Measurements from ENCODE around the gene HOXB2. TPM values are rescaled to one million over a fixed set of nuclear protein-coding genes. Genes with fewer than 3 reads are reported as not detected.
"Not testable (repeated sequence)": the region's sequence is repeated elsewhere in the genome, so short reads cannot be mapped to it uniquely, and the experiment has no call there.

Gene HOXB2
- total and polyA plus RNA-seq, 7 experiments from 2014 or later: 3.4 to 46.9 (median 23.1) TPM

DNA sequence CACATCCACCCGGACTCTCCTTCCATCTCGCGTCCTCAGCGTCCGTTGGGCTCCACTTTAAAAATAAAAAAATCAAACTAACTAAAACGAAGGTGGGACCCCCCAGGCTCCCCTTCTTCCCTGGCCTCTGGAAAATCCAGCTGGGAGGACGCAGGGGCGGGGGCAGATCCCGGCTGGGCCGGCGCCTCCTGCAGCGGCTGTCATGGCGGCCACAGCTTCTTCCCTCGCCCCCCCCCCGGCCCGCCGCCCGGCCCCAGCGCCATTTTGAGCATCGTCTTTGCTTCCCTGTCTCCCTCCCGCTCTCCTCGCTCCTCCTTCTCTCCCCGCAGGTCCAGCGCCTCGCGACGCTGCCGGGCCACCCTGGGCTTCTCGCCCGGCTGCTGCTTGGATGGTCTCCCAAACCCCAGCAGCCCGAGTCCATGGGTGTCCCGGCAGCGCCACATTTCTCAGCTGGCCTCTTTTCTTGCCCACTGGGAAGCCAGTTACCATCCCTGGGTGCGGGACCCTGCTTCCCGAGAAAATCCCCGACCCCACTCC, 3.3 kb downstream of the HOXB2 start:
- POLR2A ChIA-PET: interaction anchor here (0.7 to 3.2 kb wide), 13 partner anchors 9 to 495 kb away, joined by 3 to 20 read pairs (median 4); no protein-coding TSS in a partner anchor
- Histone ChIP-seq H3K27ac (ENCODE audit: low read depth, low read length) (peak overlapping the region; percentile 90), H3K4me1 (ENCODE audit: control insufficient read depth in 2 of 2, insufficient read depth in 2 of 2, low read length in 2 of 2) (peaks cover 0 to 19% of the 10 kb centered on the region in 2 donors), H3K9me3 (ENCODE audit: control insufficient read depth in 2 of 3, low read length in 3 of 3) (no peaks in the 10 kb centered on the region), H3K4me3 (ENCODE audit: low read length) (peak overlapping the region; percentile 78), H3K27me3 (ENCODE audit: control insufficient read depth in 2 of 2, insufficient read depth in 2 of 2, low read length in 2 of 2) (no peaks in the 10 kb centered on the region), H3K36me3 (ENCODE audit: control insufficient read depth in 2 of 3, insufficient read depth in 3 of 3, low read length in 3 of 3) (peaks cover 0 to 5% (median 0%) of the 10 kb centered on the region in 3 experiments)
- ATAC-seq (peak; percentile 54), DNase-seq (peak in 8 of 9 donors; percentile 34 to 59 (median 52))
- peaks cover 0 to 27% (median 11%) of the 10 kb centered on the region in 5 donors for H3K27me3 Mint-ChIP-seq
- peak overlapping the region; percentile 91 to 100 (median 98) for H3K4me3 Mint-ChIP-seq
- intact Hi-C loops (cut with micrococcal nuclease): loop anchor here (2.0 to 10.0 kb wide), 6 partner anchors 29 to 353 kb away; partner anchors contain the start of gene ATP5MC1 (in 1 of the 2)
- no peaks in the 10 kb centered on the region for H3K9me3 Mint-ChIP-seq
- CTCF ChIA-PET: interaction anchor here (0.5 kb wide), 1 partner anchor 187 kb away, joined by 3 read pairs; no protein-coding TSS in a partner anchor
- peaks cover 20 to 56% (median 41%) of the 10 kb centered on the region in 7 donors for H3K4me1 Mint-ChIP-seq
- peaks cover 0 to 24% (median 8%) of the 10 kb centered on the region in 5 donors for H3K36me3 Mint-ChIP-seq
- H3K27ac Mint-ChIP-seq: peak overlapping the region; percentile 95 to 100 (median 99)

DNA sequence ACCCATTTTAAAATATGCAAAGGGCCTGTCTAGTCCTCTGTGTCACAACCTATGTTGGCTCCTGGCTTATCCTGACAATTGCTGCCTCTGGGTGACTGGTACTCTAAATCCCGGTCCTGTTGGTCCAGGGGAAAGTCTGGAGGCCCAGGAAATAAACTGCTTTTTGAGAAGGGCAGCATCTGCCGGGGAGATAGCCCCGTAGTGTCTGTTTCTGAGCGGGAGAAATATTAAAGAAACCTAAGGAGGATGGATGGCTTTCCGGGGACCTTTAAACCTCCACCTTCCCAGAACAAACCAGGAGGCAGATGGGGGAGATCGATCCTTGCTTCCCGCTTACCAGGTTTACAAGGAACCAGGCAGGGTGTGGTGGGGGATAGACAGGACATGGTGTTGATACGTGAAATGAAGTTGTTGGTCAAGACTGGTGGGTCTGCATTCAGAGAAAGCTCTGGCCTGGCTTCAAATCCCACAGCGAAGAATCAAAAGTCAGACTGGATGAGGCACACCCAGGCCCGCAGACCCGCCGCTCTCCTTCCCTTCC, 3.8 kb downstream of the HOXB2 start:
- H3K9me3 Mint-ChIP-seq: no peaks in the 10 kb centered on the region
- POLR2A ChIA-PET: interaction anchor here (0.7 to 3.2 kb wide), 19 partner anchors 8 to 494 kb away, joined by 3 to 20 read pairs (median 4); no protein-coding TSS in a partner anchor
- H3K27ac ChIP-seq (ENCODE audit: low read depth, low read length): peak overlapping the region; percentile 90
- H3K4me3 ChIP-seq (ENCODE audit: low read length): peak overlapping the region; percentile 78
- peaks cover 0 to 28% (median 11%) of the 10 kb centered on the region in 5 donors for H3K27me3 Mint-ChIP-seq
- H3K27me3 ChIP-seq (ENCODE audit: control insufficient read depth in 2 of 2, insufficient read depth in 2 of 2, low read length in 2 of 2): no peaks in the 10 kb centered on the region
- H3K36me3 Mint-ChIP-seq: peaks cover 0 to 24% (median 8%) of the 10 kb centered on the region in 5 donors
- peaks cover 20 to 50% (median 35%) of the 10 kb centered on the region in 7 donors for H3K4me1 Mint-ChIP-seq
- H3K9me3 ChIP-seq (ENCODE audit: control insufficient read depth in 2 of 3, low read length in 3 of 3): no peaks in the 10 kb centered on the region
- peaks cover 0 to 5% (median 0%) of the 10 kb centered on the region in 3 experiments for H3K36me3 ChIP-seq (ENCODE audit: control insufficient read depth in 2 of 3, insufficient read depth in 3 of 3, low read length in 3 of 3)
- no peak for DNase-seq
- CTCF ChIA-PET: interaction anchor here (1.0 to 1.2 kb wide), 3 partner anchors 11 to 52 kb away, joined by 3 read pairs; no protein-coding TSS in a partner anchor
- no peak for ATAC-seq
- intact Hi-C loops (cut with micrococcal nuclease): loop anchor here (5.0 to 10.0 kb wide), 5 partner anchors 49 to 354 kb away; partner anchors contain the start of gene ATP5MC1 (in 1 of the 2)
- peak overlapping the region; percentile 95 to 100 (median 99) for H3K27ac Mint-ChIP-seq
- H3K4me1 ChIP-seq (ENCODE audit: control insufficient read depth in 2 of 2, insufficient read depth in 2 of 2, low read length in 2 of 2): peaks cover 0 to 13% of the 10 kb centered on the region in 2 donors
- peak overlapping the region; percentile 91 to 100 (median 98) for H3K4me3 Mint-ChIP-seq

DNA sequence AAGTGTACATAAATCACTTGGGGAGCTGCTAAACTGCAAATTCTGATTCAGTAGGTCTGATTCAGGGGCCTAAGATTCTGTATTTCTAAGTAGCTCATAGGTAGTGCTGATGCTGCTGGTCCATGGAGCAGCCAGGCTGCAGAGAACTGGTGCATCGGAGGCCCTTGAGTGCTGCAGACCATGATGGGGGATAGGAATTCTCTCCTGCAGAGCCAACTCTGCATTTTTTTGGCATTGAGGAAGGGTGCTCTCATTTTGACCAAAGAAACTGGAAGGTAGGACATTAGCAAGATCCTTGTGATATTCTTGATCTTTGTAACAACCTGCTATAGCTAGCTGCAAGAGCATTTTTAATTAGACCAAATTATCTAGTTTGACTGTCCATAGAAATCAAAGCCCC, 4.7 kb downstream of the HOXB2 start:
- CTCF ChIA-PET: interaction anchor here (0.6 to 1.2 kb wide), 5 partner anchors 12 to 297 kb away, joined by 3 read pairs; no protein-coding TSS in a partner anchor

DNA sequence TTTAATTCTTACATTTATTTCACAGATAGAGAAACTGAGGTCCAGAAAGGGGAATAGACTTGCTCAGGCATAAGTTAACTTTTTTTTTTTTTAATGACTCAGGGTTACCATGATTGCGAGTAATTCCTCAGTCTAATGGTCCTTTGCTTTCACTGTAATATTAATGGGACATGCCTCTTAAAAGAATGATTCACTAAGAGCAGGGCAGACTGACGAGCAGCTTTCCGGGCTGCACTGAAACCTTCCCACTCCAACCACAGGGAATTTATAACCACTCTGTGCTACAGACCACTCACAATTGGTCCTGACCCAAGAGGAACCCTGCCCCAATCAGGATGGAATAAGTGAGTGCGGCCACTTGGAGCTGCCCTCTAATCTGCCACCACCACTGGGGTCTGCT, 5.7 kb downstream of the HOXB2 start:
- ATAC-seq (no peak), DNase-seq (no peak)
- ChIA-PET POLR2A (interaction anchor here (0.6 to 3.0 kb wide), 4 partner anchors 10 to 28 kb away, joined by 3 to 12 read pairs (median 6); no protein-coding TSS in a partner anchor), CTCF (no interaction called here)
- Histone ChIP-seq H3K9me3 (ENCODE audit: control insufficient read depth in 2 of 3, low read length in 3 of 3) (no peaks in the 10 kb centered on the region), H3K27ac (ENCODE audit: low read depth, low read length) (no peak overlapping the region), H3K4me3 (ENCODE audit: low read length) (no peak overlapping the region), H3K27me3 (ENCODE audit: control insufficient read depth in 2 of 2, insufficient read depth in 2 of 2, low read length in 2 of 2) (no peaks in the 10 kb centered on the region), H3K36me3 (ENCODE audit: control insufficient read depth in 2 of 3, insufficient read depth in 3 of 3, low read length in 3 of 3) (peaks cover 0 to 5% (median 0%) of the 10 kb centered on the region in 3 experiments), H3K4me1 (ENCODE audit: control insufficient read depth in 2 of 2, insufficient read depth in 2 of 2, low read length in 2 of 2) (peaks cover 0 to 8% of the 10 kb centered on the region in 2 donors)
- Mint-ChIP-seq H3K9me3 (no peaks in the 10 kb centered on the region), H3K27ac (peak overlapping the region in 2 of 9 donors; percentile 45 to 77), H3K36me3 (peaks cover 0 to 22% (median 8%) of the 10 kb centered on the region in 5 donors), H3K27me3 (peaks cover 0 to 27% (median 14%) of the 10 kb centered on the region in 5 donors), H3K4me1 (peaks cover 19 to 34% (median 22%) of the 10 kb centered on the region in 7 donors), H3K4me3 (peak overlapping the region in 1 of 10 donors; percentile 67)
- intact Hi-C loops (cut with micrococcal nuclease): no loop called here

More for the DNA sequence above, 4.7 kb downstream of the HOXB2 start:
- H3K27ac ChIP-seq (ENCODE audit: low read depth, low read length): peak overlapping the region; percentile 90
- no peaks in the 10 kb centered on the region for H3K9me3 ChIP-seq (ENCODE audit: control insufficient read depth in 2 of 3, low read length in 3 of 3)
- POLR2A ChIA-PET: interaction anchor here (0.8 to 3.2 kb wide), 12 partner anchors 9 to 188 kb away, joined by 3 to 20 read pairs (median 4); no protein-coding TSS in a partner anchor
- no peak for DNase-seq
- H3K27me3 ChIP-seq (ENCODE audit: control insufficient read depth in 2 of 2, insufficient read depth in 2 of 2, low read length in 2 of 2): no peaks in the 10 kb centered on the region
- Mint-ChIP-seq H3K4me3 (peak overlapping the region in 9 of 10 donors; percentile 47 to 73 (median 67)), H3K27ac (peak overlapping the region; percentile 32 to 99 (median 77)), H3K36me3 (peaks cover 0 to 24% (median 8%) of the 10 kb centered on the region in 5 donors), H3K4me1 (peaks cover 20 to 41% (median 26%) of the 10 kb centered on the region in 7 donors), H3K27me3 (peaks cover 0 to 28% (median 11%) of the 10 kb centered on the region in 5 donors), H3K9me3 (no peaks in the 10 kb centered on the region)
- peaks cover 0 to 5% (median 0%) of the 10 kb centered on the region in 3 experiments for H3K36me3 ChIP-seq (ENCODE audit: control insufficient read depth in 2 of 3, insufficient read depth in 3 of 3, low read length in 3 of 3)
- peaks cover 0 to 8% of the 10 kb centered on the region in 2 donors for H3K4me1 ChIP-seq (ENCODE audit: control insufficient read depth in 2 of 2, insufficient read depth in 2 of 2, low read length in 2 of 2)
- no peak overlapping the region for H3K4me3 ChIP-seq (ENCODE audit: low read length)
- intact Hi-C loops (cut with micrococcal nuclease): loop anchor here (5.0 to 10.0 kb wide), 5 partner anchors 48 to 355 kb away; partner anchors contain the start of gene ATP5MC1 (in 1 of the 2)
- ATAC-seq: no peak

DNA sequence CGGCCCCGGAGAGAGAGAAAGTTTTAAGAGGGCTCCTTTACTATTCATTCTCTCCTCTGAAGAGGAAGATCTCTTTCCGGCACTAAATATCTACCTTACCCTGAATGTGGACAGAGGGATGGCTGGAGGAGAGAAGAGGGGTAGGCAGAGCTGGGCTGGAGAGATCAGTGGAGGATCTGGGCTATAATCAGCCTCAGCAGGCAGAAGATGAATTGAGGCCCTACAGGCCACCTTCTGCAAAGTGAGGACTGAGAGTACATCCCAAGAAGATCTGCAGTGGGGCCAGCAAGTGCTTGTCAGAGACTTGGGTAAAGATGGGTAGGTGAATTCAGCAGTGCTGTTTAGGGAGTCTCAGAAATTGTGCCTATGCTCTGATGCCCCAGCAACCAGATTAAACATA, 7.6 kb downstream of the HOXB2 start:
- intact Hi-C loops (cut with micrococcal nuclease): no loop called here
- no peak for DNase-seq
- H3K36me3 ChIP-seq (ENCODE audit: control insufficient read depth in 2 of 3, insufficient read depth in 3 of 3, low read length in 3 of 3): no peaks in the 10 kb centered on the region
- peaks cover 0 to 8% of the 10 kb centered on the region in 2 donors for H3K4me1 ChIP-seq (ENCODE audit: control insufficient read depth in 2 of 2, insufficient read depth in 2 of 2, low read length in 2 of 2)
- Mint-ChIP-seq H3K27me3 (peaks cover 0 to 15% (median 12%) of the 10 kb centered on the region in 5 donors), H3K9me3 (no peaks in the 10 kb centered on the region), H3K36me3 (peaks cover 0 to 12% (median 0%) of the 10 kb centered on the region in 5 donors), H3K4me3 (no peak overlapping the region), H3K27ac (peak overlapping the region in 2 of 9 donors; percentile 11 to 18), H3K4me1 (peaks cover 7 to 26% (median 18%) of the 10 kb centered on the region in 7 donors)
- ATAC-seq: no peak
- ChIA-PET POLR2A (no interaction called here), CTCF (interaction anchor here (1.3 kb wide), 1 partner anchor 10 kb away, joined by 3 read pairs; no protein-coding TSS in a partner anchor)
- H3K9me3 ChIP-seq (ENCODE audit: control insufficient read depth in 2 of 3, low read length in 3 of 3): no peaks in the 10 kb centered on the region
- no peaks in the 10 kb centered on the region for H3K27me3 ChIP-seq (ENCODE audit: control insufficient read depth in 2 of 2, insufficient read depth in 2 of 2, low read length in 2 of 2)
- H3K4me3 ChIP-seq (ENCODE audit: low read length): no peak overlapping the region
- no peak overlapping the region for H3K27ac ChIP-seq (ENCODE audit: low read depth, low read length)

DNA sequence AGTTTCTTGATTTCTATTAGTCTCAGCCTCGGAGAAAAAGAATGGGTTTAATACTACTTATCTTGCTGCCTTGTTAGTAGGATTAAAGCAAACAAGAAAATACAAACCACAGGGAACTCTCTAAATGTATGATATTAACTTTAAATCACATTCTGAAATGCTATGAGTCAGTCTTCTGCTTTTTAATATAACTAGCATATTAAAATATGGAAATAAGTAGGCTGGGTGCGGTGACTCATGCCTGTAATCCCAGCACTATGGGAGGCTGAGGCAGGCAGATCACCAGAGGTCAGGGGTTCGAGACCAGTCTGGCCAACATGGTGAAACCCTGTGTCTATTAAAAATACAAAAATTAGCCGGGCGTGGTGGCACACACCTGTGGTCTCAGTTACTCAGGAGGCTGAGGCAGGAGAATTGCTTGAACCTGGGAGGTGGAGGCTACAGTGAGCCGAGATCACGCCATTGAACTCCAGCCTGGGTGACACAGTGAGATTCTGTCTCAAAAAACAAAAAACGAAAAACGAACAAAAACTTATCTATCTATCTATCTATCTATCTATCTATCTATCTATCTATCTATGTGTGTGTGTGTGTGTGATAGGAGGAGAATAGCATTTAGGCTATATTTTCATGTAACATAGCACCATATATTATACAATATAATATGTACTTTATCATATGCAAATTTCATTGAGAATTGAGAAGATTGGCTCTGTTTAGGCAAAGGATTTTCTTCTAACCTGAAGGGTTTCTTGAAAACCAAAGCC, 8.9 kb downstream of the HOXB2 start:
- H3K27ac ChIP-seq (ENCODE audit: low read depth, low read length); CTCF ChIA-PET; H3K4me3 Mint-ChIP-seq; DNase-seq; H3K9me3 ChIP-seq (ENCODE audit: control insufficient read depth in 2 of 3, low read length in 3 of 3); H3K36me3 Mint-ChIP-seq; H3K27ac Mint-ChIP-seq; H3K4me1 ChIP-seq (ENCODE audit: control insufficient read depth in 2 of 2, insufficient read depth in 2 of 2, low read length in 2 of 2); intact Hi-C loops (cut with micrococcal nuclease); H3K9me3 Mint-ChIP-seq; ATAC-seq; H3K27me3 ChIP-seq (ENCODE audit: control insufficient read depth in 2 of 2, insufficient read depth in 2 of 2, low read length in 2 of 2); H3K4me3 ChIP-seq (ENCODE audit: low read length); H3K36me3 ChIP-seq (ENCODE audit: control insufficient read depth in 2 of 3, insufficient read depth in 3 of 3, low read length in 3 of 3): not testable (repeated sequence)
- peaks cover 0 to 26% (median 10%) of the 10 kb centered on the region in 5 donors for H3K27me3 Mint-ChIP-seq
- POLR2A ChIA-PET: interaction anchor here (1.2 to 1.4 kb wide), 2 partner anchors 8 to 13 kb away, joined by 3 read pairs; no protein-coding TSS in a partner anchor
- H3K4me1 Mint-ChIP-seq: peaks cover 0 to 20% (median 11%) of the 10 kb centered on the region in 7 donors
